HG03064 (cell line): Measurements from ENCODE around the gene AKAP4.

Source experiments
- ATAC-seq: cut with Tn5 transposase; IDR thresholded peaks from one replicate; pipeline ENCODE4 v1.9.1; 2021; ENCODE audit warnings: low read depth; ENCODE audit not compliant: unreplicated experiment

Gene AKAP4

GRCh38 chrX:50200907-50201306 lies at the start of gene AKAP4:
AKAP4 (minus strand) TSS chrX:50201007; CDS start chrX:50200889, 118 bp downstream.
- no peak for ATAC-seq

- no peak for ATAC-seq
Observed at GRCh38 chrX:50211510-50211909, 10.7 kb upstream of the AKAP4 start.

GRCh38 chrX:50206753-50207152 lies 5.9 kb upstream of the AKAP4 start:
- ATAC-seq, result no peak

GRCh38 chrX:50204364-50204899 lies 3.6 kb upstream of the AKAP4 start, which contains the start of gene CCNB3:
CCNB3 (plus strand) TSS chrX:50204765; CDS start chrX:50285164, 80,399 bp downstream.
- peak; percentile 93 for ATAC-seq

- no peak for ATAC-seq
Observed at GRCh38 chrX:50202539-50202938, 1.7 kb upstream of the AKAP4 start.

GRCh38 chrX:50198348-50198747 lies 2.5 kb downstream of the AKAP4 start:
- no peak for ATAC-seq

GRCh38 chrX:50188859-50189600 lies 11.8 kb downstream of the AKAP4 start:
- ATAC-seq, result no peak

- ATAC-seq, result no peak
Observed at GRCh38 chrX:50183891-50184290, 16.9 kb downstream of the AKAP4 start.

GRCh38 chrX:50180073-50180940 lies 20.5 kb downstream of the AKAP4 start:
- ATAC-seq, result no peak

- no peak for ATAC-seq
Observed at GRCh38 chrX:50169717-50170116, 31.1 kb downstream of the AKAP4 start.

GRCh38 chrX:50168241-50168687 lies 32.5 kb downstream of the AKAP4 start:
- ATAC-seq, result no peak

- no peak for ATAC-seq
Observed at GRCh38 chrX:50167366-50167765, 33.4 kb downstream of the AKAP4 start.

GRCh38 chrX:50165727-50166126 lies 35.1 kb downstream of the AKAP4 start:
- no peak for ATAC-seq

GRCh38 chrX:50161127-50161526 lies 39.7 kb downstream of the AKAP4 start:
- no peak for ATAC-seq

- ATAC-seq, result no peak
Observed at GRCh38 chrX:50158593-50158992, 42.2 kb downstream of the AKAP4 start.

GRCh38 chrX:50157545-50158135 lies 43.2 kb downstream of the AKAP4 start:
- ATAC-seq, result no peak

- no peak for ATAC-seq
Observed at GRCh38 chrX:50154429-50154828, 46.4 kb downstream of the AKAP4 start.

GRCh38 chrX:50152456-50152855 lies 48.4 kb downstream of the AKAP4 start:
- ATAC-seq, result no peak

- no peak for ATAC-seq
Observed at GRCh38 chrX:50147972-50148371, 52.8 kb downstream of the AKAP4 start.
